ENCODE results near the gene LRRC45. TPM values are rescaled to one million over a fixed set of nuclear protein-coding genes. Genes with fewer than 3 reads are reported as not detected.

LRRC45 gene
- total RNA-seq, 1 experiment from 2014 or later: 34.3 TPM

- TF ChIP-seq EZH2 (IDR thresholded peaks at IDR 0.05; ENCODE audit: borderline replicate concordance, low read depth, low read length, poor library complexity, severe bottlenecking) (no peak), CTCF (conservative IDR thresholded peaks at IDR 0.05; ENCODE audit: low read depth, low read length) (no peak)
- ChIA-PET CTCF (interaction anchor here (0.8 kb wide), 1 partner anchor 57 kb away, joined by 3 read pairs; no protein-coding TSS in a partner anchor), POLR2A (ENCODE audit: low non-redundant PET) (interaction anchor here (0.6 kb wide), 1 partner anchor 29 kb away, joined by 4 read pairs; no protein-coding TSS in a partner anchor)
- no peak for DNase-seq (ENCODE audit: low spot score)
- H3K4me1 ChIP-seq (ENCODE audit: insufficient read depth, low read length, poor library complexity, severe bottlenecking): peaks cover 14% of the 10 kb centered on the region
- no TSS peak for BruUV-seq (replicated peaks)
- intact Hi-C loops (cut with micrococcal nuclease; ENCODE audit: unreplicated experiment): no loop called here
- H3K4me3 ChIP-seq (ENCODE audit: low read depth, low read length, poor library complexity, severe bottlenecking): no peak overlapping the region
- H3K27me3 ChIP-seq (replicated peaks; ENCODE audit: insufficient read depth, low read depth, low read length, poor library complexity): no peaks in the 10 kb centered on the region
- no peaks in the 10 kb centered on the region for H3K9me3 ChIP-seq (ENCODE audit: low read depth, low read length, poor library complexity, severe bottlenecking)
- no peak overlapping the region for H3K27ac ChIP-seq (ENCODE audit: low read depth, low read length, poor library complexity, severe bottlenecking)
- peaks cover 8% of the 10 kb centered on the region for H3K36me3 ChIP-seq (ENCODE audit: insufficient read depth, low read length, poor library complexity, severe bottlenecking)
These were observed 6.8 kb upstream of the LRRC45 start for GRCh38 chr17:82016061-82016874.

GRCh38 chr17:82016875-82017459 lies 6.1 kb upstream of the LRRC45 start:
- no TSS peak for BruUV-seq (replicated peaks)
- Histone ChIP-seq H3K27ac (ENCODE audit: low read depth, low read length, poor library complexity, severe bottlenecking) (no peak overlapping the region), H3K4me3 (ENCODE audit: low read depth, low read length, poor library complexity, severe bottlenecking) (no peak overlapping the region), H3K9me3 (ENCODE audit: low read depth, low read length, poor library complexity, severe bottlenecking) (no peaks in the 10 kb centered on the region), H3K4me1 (ENCODE audit: insufficient read depth, low read length, poor library complexity, severe bottlenecking) (peaks cover 21% of the 10 kb centered on the region), H3K36me3 (ENCODE audit: insufficient read depth, low read length, poor library complexity, severe bottlenecking) (peaks cover 8% of the 10 kb centered on the region), H3K27me3 (replicated peaks; ENCODE audit: insufficient read depth, low read depth, low read length, poor library complexity) (no peaks in the 10 kb centered on the region)
- intact Hi-C loops (cut with micrococcal nuclease; ENCODE audit: unreplicated experiment): no loop called here
- TF ChIP-seq EZH2 (IDR thresholded peaks at IDR 0.05; ENCODE audit: borderline replicate concordance, low read depth, low read length, poor library complexity, severe bottlenecking) (no peak), CTCF (conservative IDR thresholded peaks at IDR 0.05; ENCODE audit: low read depth, low read length) (no peak)
- ChIA-PET CTCF (no interaction called here), POLR2A (ENCODE audit: low non-redundant PET) (interaction anchor here (0.6 kb wide), 1 partner anchor 28 kb away, joined by 4 read pairs; no protein-coding TSS in a partner anchor)
- no peak for DNase-seq (ENCODE audit: low spot score)

DNA sequence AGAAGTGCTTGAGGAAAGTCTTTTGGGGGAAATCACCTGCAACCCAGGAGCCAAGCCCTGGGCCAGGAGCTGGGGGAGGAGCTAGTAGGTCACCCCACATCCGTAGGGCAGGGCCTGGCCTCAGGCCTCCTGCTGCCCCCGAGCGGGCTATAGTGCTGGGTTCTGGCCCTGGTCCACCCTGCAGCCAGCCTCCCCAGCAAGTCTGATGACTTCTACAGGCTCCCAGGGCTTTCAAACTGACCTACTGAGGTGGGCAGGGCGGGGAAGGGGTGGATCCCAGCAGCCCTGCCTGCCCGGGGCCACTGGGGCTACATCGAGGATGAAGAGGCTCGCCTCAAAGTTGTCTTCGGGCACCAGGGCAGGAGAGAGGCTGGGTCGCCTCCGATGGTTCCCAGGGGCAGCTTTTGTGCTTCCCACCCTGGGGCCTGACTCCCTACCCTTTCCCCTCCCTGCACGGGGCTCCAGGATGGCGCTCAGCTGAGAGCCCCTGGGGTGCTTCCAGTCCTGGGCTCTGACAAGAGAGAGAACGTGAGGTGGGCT lies 5.4 kb upstream of the LRRC45 start:
- Histone ChIP-seq H3K27ac (ENCODE audit: low read depth, low read length, poor library complexity, severe bottlenecking) (no peak overlapping the region), H3K36me3 (ENCODE audit: insufficient read depth, low read length, poor library complexity, severe bottlenecking) (peaks cover 8% of the 10 kb centered on the region), H3K27me3 (replicated peaks; ENCODE audit: insufficient read depth, low read depth, low read length, poor library complexity) (no peaks in the 10 kb centered on the region), H3K4me3 (ENCODE audit: low read depth, low read length, poor library complexity, severe bottlenecking) (no peak overlapping the region), H3K9me3 (ENCODE audit: low read depth, low read length, poor library complexity, severe bottlenecking) (no peaks in the 10 kb centered on the region), H3K4me1 (ENCODE audit: insufficient read depth, low read length, poor library complexity, severe bottlenecking) (peaks cover 23% of the 10 kb centered on the region)
- ChIA-PET CTCF (no interaction called here), POLR2A (ENCODE audit: low non-redundant PET) (interaction anchor here (0.6 kb wide), 1 partner anchor 201 kb away, joined by 6 read pairs; no protein-coding TSS in a partner anchor)
- no TSS peak for BruUV-seq (replicated peaks)
- intact Hi-C loops (cut with micrococcal nuclease; ENCODE audit: unreplicated experiment): no loop called here
- DNase-seq (ENCODE audit: low spot score): no peak
- TF ChIP-seq CTCF (conservative IDR thresholded peaks at IDR 0.05; ENCODE audit: low read depth, low read length): no peak
- TF ChIP-seq EZH2 (IDR thresholded peaks at IDR 0.05; ENCODE audit: borderline replicate concordance, low read depth, low read length, poor library complexity, severe bottlenecking): no peak
